ENCODE results near the gene KLHL18. TPM values are rescaled to one million over a fixed set of nuclear protein-coding genes. Genes with fewer than 3 reads are reported as not detected.
"Not testable (repeated sequence)": the region's sequence is repeated elsewhere in the genome, so short reads cannot be mapped to it uniquely, and the experiment has no call there.

Gene KLHL18
- total and polyA plus RNA-seq, 4 donors, result 13.4 to 27.5 (median 17.9) TPM

GRCh38 chr3:47313341-47314055 lies 30.8 kb downstream of the KLHL18 start:
- Histone ChIP-seq H3K36me3 (ENCODE audit: control insufficient read depth in 4 of 4, insufficient read depth in 4 of 4, low read length in 4 of 4) (peaks cover 0 to 2% (median 0%) of the 10 kb centered on the region in 4 donors), H3K4me1 (ENCODE audit: control insufficient read depth in 5 of 5, insufficient read depth in 5 of 5, low read length in 5 of 5) (peaks cover 0 to 5% (median 4%) of the 10 kb centered on the region in 5 donors), H3K9me3 (ENCODE audit: control insufficient read depth in 4 of 4, insufficient read depth in 3 of 4, low read length in 3 of 4) (no peaks in the 10 kb centered on the region), H3K27ac (ENCODE audit: low read depth in 1 of 2, low read length in 1 of 2) (no peak overlapping the region), H3K27me3 (ENCODE audit: control insufficient read depth in 3 of 3, insufficient read depth in 3 of 3, low read length in 2 of 3) (no peaks in the 10 kb centered on the region), H3K9ac (ENCODE audit: insufficient read depth in 1 of 2, low read length in 2 of 2) (no peak overlapping the region), H3K4me3 (no peak overlapping the region)
- ATAC-seq (ENCODE audit: insufficient read depth, low FRiP score) (no peak), DNase-seq (no peak)
- TF ChIP-seq, protein P1, sequence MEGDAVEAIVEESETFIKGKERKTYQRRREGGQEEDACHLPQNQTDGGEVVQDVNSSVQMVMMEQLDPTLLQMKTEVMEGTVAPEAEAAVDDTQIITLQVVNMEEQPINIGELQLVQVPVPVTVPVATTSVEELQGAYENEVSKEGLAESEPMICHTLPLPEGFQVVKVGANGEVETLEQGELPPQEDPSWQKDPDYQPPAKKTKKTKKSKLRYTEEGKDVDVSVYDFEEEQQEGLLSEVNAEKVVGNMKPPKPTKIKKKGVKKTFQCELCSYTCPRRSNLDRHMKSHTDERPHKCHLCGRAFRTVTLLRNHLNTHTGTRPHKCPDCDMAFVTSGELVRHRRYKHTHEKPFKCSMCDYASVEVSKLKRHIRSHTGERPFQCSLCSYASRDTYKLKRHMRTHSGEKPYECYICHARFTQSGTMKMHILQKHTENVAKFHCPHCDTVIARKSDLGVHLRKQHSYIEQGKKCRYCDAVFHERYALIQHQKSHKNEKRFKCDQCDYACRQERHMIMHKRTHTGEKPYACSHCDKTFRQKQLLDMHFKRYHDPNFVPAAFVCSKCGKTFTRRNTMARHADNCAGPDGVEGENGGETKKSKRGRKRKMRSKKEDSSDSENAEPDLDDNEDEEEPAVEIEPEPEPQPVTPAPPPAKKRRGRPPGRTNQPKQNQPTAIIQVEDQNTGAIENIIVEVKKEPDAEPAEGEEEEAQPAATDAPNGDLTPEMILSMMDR (IDR thresholded peaks at IDR 0.05; ENCODE audit: control extremely low read depth, extremely low read depth), result no peak
- WGBS, 2 donors, result 85 to 86% methylated on average over 1 of the region's 1 CpG

DNA sequence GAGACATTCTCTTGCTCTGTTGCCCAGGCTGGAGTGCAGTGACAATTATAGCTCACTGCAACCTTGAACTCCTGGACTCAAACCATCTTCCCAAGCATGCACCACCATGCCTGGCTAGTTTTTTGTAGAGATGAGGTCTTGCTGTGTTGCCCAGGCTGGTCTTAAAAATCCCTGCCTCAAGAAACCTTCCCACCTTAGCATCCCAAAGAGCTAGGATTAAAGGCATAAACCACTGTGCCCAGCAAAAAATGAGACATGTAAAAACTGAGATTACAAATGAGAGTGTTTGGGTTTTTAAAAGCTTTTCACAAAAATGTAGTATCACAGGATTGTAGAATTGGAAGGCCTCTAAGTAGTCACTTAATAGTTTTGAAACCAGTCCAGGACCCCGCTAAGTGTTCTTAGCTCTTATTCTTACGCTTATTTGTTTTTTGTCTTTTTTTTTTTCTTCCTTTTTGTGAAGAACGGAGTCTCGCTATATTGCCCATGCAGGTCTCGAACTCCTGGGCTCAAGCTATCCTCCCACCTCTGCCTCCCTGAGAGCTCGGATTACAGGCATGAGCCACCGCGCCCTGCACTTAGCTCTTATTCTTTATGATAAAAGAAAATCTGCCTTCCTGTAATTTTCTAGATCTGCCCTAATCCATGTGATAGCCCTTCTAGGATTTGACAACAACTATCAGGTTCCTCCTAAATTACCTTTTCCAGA lies 31.5 kb downstream of the KLHL18 start:
- WGBS, 2 donors, result 80 to 90% methylated on average over 8 of the region's 8 CpGs
- Histone ChIP-seq H3K27me3 (ENCODE audit: control insufficient read depth in 3 of 3, insufficient read depth in 3 of 3, low read length in 2 of 3) (no peaks in the 10 kb centered on the region), H3K27ac (ENCODE audit: low read depth in 1 of 2, low read length in 1 of 2) (no peak overlapping the region), H3K4me1 (ENCODE audit: control insufficient read depth in 5 of 5, insufficient read depth in 5 of 5, low read length in 5 of 5) (peaks cover 0 to 12% (median 5%) of the 10 kb centered on the region in 5 donors), H3K9ac (ENCODE audit: insufficient read depth in 1 of 2, low read length in 2 of 2) (no peak overlapping the region), H3K4me3 (no peak overlapping the region), H3K9me3 (ENCODE audit: control insufficient read depth in 4 of 4, insufficient read depth in 3 of 4, low read length in 3 of 4) (no peaks in the 10 kb centered on the region), H3K36me3 (ENCODE audit: control insufficient read depth in 4 of 4, insufficient read depth in 4 of 4, low read length in 4 of 4) (peaks cover 0 to 2% (median 0%) of the 10 kb centered on the region in 4 donors)
- ATAC-seq (ENCODE audit: insufficient read depth, low FRiP score) (no peak), DNase-seq (peak in 2 of 3 donors; percentile 26 to 49)
- TF ChIP-seq, protein P1 (IDR thresholded peaks at IDR 0.05; ENCODE audit: control extremely low read depth, extremely low read depth), result no peak

- 56 to 58% methylated on average over 5 of the region's 5 CpGs for WGBS, 2 donors
- no peaks in the 10 kb centered on the region for H3K9me3 ChIP-seq (ENCODE audit: control insufficient read depth in 4 of 4, insufficient read depth in 3 of 4, low read length in 3 of 4)
- no peak overlapping the region for H3K4me3 ChIP-seq
- H3K36me3 ChIP-seq (ENCODE audit: control insufficient read depth in 4 of 4, insufficient read depth in 4 of 4, low read length in 4 of 4), result peaks cover 0 to 6% (median 1%) of the 10 kb centered on the region in 4 donors
- H3K4me1 ChIP-seq (ENCODE audit: control insufficient read depth in 5 of 5, insufficient read depth in 5 of 5, low read length in 5 of 5), result peaks cover 0 to 16% (median 5%) of the 10 kb centered on the region in 5 donors
- no peak overlapping the region for H3K27ac ChIP-seq (ENCODE audit: low read depth in 1 of 2, low read length in 1 of 2)
- DNase-seq (peak in 2 of 3 donors; percentile 35 to 69), ATAC-seq (ENCODE audit: insufficient read depth, low FRiP score) (no peak)
- TF ChIP-seq, protein P1 (IDR thresholded peaks at IDR 0.05; ENCODE audit: control extremely low read depth, extremely low read depth), result no peak
- H3K9ac ChIP-seq (ENCODE audit: insufficient read depth in 1 of 2, low read length in 2 of 2), result no peak overlapping the region
- no peaks in the 10 kb centered on the region for H3K27me3 ChIP-seq (ENCODE audit: control insufficient read depth in 3 of 3, insufficient read depth in 3 of 3, low read length in 2 of 3)
Measured at GRCh38 chr3:47315069-47315647, 32.4 kb downstream of the KLHL18 start.

DNA sequence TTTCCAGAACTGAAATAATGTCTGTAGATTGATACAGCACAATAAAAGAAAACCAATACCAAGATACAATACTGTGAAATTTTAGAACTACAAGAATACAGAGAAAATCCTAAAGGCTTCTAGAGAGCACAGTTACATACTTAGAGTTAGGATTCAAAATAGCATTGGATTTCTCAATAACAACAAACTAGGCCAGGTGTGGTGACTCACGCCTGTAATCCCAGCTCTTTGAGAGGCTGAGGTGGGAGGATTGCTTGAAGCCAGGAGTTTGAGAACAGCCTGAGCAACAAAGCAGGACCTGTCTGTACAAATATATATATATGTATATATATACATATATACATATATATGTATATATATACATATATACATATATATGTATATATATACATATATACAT lies 33.4 kb downstream of the KLHL18 start:
- not testable (repeated sequence) for ATAC-seq (ENCODE audit: insufficient read depth, low FRiP score); H3K27ac ChIP-seq (ENCODE audit: low read depth in 1 of 2, low read length in 1 of 2); H3K9ac ChIP-seq (ENCODE audit: insufficient read depth in 1 of 2, low read length in 2 of 2); H3K4me3 ChIP-seq; DNase-seq; H3K9me3 ChIP-seq (ENCODE audit: control insufficient read depth in 4 of 4, insufficient read depth in 3 of 4, low read length in 3 of 4); H3K27me3 ChIP-seq (ENCODE audit: control insufficient read depth in 3 of 3, insufficient read depth in 3 of 3, low read length in 2 of 3)
- peaks cover 0 to 10% (median 7%) of the 10 kb centered on the region in 4 donors for H3K36me3 ChIP-seq (ENCODE audit: control insufficient read depth in 4 of 4, insufficient read depth in 4 of 4, low read length in 4 of 4)
- H3K4me1 ChIP-seq (ENCODE audit: control insufficient read depth in 5 of 5, insufficient read depth in 5 of 5, low read length in 5 of 5), result peaks cover 0 to 16% (median 5%) of the 10 kb centered on the region in 5 donors
- WGBS, 2 donors, result 75 to 100% methylated on average over 1 of the region's 1 CpG
